Thyroid gland (tissue), 4 donors: Measurements from ENCODE around the gene RCOR2.

Experiments
- POLR2A ChIP-seq, 2 donors: fragments of 450-650 bp; IDR thresholded peaks; one replicate each; pipeline ENCODE4 v1.6.1; 2017; ENCODE audit warnings: antibody characterized with exemption in 2 of 2, mild to moderate bottlenecking in 2 of 2, moderate library complexity in 1 of 2
- TF ChIP-seq, protein P1 (sequence below), 6 experiments: fragments of 200-600 bp in 3 of 6; fragments of 450-650 bp in 3 of 6; sonication (generic) in 3 of 6; IDR thresholded peaks; one replicate each; pipeline ENCODE4 v1.5.1; 2016 to 2019; ENCODE audit warnings: antibody characterized with exemption in 6 of 6, mild to moderate bottlenecking in 2 of 6, inconsistent platforms in 1 of 6, moderate library complexity in 1 of 6

DNA sequence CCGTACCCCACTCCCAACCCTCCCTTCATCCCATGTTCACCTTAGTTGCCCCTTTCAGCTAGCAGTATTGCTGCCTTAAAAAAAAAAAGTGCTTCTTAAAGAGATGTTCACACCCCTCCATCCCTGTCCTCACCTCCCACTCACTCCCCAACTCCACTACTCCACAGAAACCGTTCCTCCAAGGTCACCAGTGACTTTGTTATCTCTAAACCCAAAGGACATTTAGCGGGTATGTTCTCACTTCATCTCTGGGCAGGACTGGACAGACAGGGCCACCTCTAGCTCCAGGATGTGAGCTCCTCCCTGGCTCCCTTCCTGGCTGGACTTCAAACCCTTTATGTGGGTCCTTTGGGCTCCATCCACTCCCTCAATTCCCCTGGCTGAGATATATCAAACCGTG lies 6.4 kb upstream of the RCOR2 start:
- TF ChIP-seq, protein P1, sequence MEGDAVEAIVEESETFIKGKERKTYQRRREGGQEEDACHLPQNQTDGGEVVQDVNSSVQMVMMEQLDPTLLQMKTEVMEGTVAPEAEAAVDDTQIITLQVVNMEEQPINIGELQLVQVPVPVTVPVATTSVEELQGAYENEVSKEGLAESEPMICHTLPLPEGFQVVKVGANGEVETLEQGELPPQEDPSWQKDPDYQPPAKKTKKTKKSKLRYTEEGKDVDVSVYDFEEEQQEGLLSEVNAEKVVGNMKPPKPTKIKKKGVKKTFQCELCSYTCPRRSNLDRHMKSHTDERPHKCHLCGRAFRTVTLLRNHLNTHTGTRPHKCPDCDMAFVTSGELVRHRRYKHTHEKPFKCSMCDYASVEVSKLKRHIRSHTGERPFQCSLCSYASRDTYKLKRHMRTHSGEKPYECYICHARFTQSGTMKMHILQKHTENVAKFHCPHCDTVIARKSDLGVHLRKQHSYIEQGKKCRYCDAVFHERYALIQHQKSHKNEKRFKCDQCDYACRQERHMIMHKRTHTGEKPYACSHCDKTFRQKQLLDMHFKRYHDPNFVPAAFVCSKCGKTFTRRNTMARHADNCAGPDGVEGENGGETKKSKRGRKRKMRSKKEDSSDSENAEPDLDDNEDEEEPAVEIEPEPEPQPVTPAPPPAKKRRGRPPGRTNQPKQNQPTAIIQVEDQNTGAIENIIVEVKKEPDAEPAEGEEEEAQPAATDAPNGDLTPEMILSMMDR (IDR thresholded peaks at IDR 0.05), result no peak
- no peak for TF ChIP-seq POLR2A (IDR thresholded peaks at IDR 0.05)
